Fibroblast of skin of right biceps (primary cell): ENCODE data around the gene PLCE1.

Experiments
- DNase-seq: peaks from one replicate; pipeline ENCODE4 v3.0.0-alpha.2; 2013

Gene PLCE1

GRCh38 chr10:93995182-93995581, 1.5 kb downstream of the PLCE1 start:
- DNase-seq = no peak

- peak; percentile 71 for DNase-seq
These were observed 2.0 kb downstream of the PLCE1 start for GRCh38 chr10:93995598-93996271.

DNA sequence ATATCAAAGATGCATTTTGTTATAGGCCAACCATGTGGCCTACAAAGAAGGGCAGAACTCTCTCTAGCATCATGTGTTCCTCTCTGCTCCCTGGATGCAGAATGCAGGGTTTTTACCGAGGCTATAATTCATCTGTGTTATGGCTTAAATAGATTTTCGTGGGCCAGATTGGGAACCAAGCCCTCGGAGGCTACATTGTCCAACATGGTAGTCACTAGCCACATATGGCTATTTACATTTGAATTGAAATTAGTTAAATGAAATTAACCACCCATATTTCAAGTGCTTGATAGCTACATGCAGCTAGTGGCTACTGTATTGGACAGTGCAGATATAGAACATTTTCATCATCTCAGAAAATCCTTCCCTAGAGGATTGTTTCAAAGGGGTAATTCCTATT, 2.8 kb downstream of the PLCE1 start:
- DNase-seq = peak; percentile 25

DNA sequence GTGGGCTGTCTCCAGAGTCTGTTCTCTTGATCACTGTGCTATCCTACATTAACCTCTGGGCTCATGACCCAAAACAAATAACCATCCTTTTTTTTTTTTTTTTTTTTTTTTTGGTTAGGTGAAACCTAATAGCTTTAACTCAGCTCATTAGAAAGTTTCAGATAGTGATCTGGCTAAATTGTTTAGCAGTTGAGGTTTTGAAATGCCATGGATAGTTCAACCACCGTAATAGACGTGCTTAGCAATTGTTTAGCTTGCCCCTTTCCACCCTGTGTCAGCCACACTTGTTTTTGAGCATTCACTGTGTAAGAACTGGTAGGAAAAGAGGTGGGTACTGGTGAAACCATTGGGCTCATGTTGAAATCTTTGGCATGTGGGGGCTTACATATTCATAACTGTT, 3.8 kb downstream of the PLCE1 start:
- no peak for DNase-seq

- peak; percentile 54 for DNase-seq
These were observed 5.7 kb downstream of the PLCE1 start for GRCh38 chr10:93999401-93999851.

- DNase-seq = no peak
These were observed 7.1 kb downstream of the PLCE1 start for GRCh38 chr10:94000638-94001415.

GRCh38 chr10:94001416-94001810, 7.7 kb downstream of the PLCE1 start:
- no peak for DNase-seq

GRCh38 chr10:94002156-94002555, 8.4 kb downstream of the PLCE1 start:
- no peak for DNase-seq

- DNase-seq = no peak
These were observed 9.8 kb downstream of the PLCE1 start for GRCh38 chr10:94003488-94003887.

DNA sequence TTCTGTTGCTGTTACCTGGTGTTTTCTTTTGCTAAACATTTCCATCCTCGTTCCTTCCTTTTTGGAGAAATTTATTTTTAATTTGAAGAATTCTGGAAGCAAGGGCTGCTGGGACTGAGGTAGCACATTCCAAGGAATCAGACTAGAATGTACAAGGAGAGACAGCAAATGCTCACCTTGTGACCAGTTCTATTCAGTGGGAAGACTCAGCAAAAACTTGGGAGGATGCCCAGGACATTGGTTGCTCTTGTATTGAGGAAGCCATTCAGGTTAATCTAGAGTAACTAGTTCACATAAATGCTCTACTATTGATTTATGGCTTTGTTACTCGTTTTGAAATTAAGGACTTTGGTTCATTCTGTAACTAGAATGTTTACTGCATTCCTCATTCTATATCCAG, 11.3 kb downstream of the PLCE1 start:
- DNase-seq = peak; percentile 56

DNA sequence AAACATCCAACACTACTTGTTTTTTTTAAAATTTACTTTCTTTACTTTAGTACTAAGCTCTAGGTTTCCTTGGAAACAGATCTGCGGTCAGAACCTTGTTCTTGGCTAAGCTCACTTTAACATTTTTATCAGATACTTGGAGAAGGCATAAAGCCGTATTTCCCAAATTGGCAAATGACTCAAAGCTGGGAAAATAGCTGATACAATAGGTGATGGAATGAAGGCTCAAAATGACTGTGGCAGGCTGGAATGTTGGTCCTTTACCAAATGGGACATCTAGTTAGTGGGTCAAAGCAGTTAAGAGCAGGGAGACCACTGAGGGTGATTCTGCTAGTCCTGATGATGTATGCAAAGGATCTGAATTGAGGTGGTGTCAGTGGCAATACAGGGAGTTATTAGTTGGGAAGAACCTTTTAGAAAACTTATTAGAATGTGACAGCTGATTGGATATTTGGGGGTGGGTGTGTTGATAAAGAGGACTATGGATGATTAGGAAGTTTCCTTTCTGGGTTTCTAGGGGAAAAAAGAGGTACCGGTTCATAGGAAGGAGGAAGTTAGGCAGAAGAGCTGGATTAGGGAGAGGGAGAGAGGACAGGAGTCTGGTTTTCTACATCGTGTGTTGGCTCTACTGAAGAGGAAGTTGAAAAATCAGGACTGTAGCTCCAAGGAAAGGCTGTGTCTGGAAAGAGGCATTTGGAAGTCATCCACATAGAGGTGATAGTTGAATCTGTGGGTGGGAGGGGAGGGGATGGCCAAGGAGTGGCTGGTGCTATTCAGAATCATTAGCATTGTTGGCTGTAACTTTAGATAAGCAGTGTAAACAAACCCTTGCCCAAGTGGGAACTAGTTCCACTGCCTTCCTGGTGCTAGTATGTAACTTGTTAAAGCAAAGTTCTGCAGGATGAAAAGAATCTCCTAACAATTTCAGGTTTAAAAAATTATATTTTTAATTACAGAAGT, 13.1 kb downstream of the PLCE1 start:
- peak; percentile 88 for DNase-seq

DNA sequence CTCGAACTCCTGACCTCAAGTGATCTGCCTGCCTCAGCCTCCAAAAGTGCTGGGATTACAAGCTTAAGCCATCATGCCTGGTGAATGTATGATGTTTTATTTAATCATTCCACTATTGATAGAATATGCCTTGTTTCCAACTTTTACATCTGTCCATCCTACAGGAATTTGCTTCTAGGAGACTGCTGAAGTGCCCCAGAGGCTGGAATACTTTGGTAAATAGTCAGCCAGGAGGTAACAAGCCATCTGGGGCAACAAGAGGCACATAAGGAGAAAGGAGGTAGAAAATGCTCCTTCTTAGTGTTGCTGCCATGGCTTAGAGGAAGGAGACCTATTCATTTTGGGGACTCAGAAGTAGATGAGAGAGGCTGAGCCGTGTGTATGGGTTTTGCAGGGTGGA, 14.8 kb downstream of the PLCE1 start:
- DNase-seq = no peak

- no peak for DNase-seq
These were observed 16.4 kb downstream of the PLCE1 start for GRCh38 chr10:94010116-94010515.

- no peak for DNase-seq
These were observed 17.2 kb downstream of the PLCE1 start for GRCh38 chr10:94010886-94011285.

GRCh38 chr10:94011296-94011695, 17.6 kb downstream of the PLCE1 start:
- no peak for DNase-seq

DNA sequence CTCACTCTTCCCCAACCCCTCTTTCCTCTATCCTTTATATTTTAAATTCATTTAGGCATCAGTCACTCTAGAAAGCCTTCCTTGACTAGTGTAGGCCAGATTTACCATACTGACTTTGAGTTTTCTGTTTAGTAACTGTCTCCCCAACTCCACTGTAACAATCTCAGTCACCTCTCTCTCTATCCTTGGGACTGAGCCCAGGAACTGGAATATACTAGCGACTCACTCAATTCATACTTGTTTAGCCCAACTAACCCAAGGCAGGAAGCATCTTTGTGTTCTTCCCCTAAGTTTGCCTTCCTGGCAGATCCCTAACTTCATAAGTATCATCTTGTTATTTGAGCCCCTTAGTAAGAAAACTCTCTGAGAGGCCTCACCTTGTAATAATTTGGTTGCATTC, 19.1 kb downstream of the PLCE1 start:
- peak; percentile 21 for DNase-seq

- DNase-seq = no peak
These were observed 19.6 kb downstream of the PLCE1 start for GRCh38 chr10:94013331-94013760.

GRCh38 chr10:94014304-94014703, 20.6 kb downstream of the PLCE1 start:
- no peak for DNase-seq

- DNase-seq = no peak
These were observed 23.3 kb downstream of the PLCE1 start for GRCh38 chr10:94016727-94017714.

- DNase-seq = no peak
These were observed 24.4 kb downstream of the PLCE1 start for GRCh38 chr10:94018107-94018506.

GRCh38 chr10:94023906-94024305, 30.2 kb downstream of the PLCE1 start:
- no peak for DNase-seq

- no peak for DNase-seq
These were observed 30.7 kb downstream of the PLCE1 start for GRCh38 chr10:94024407-94024806.
